WERI-Rb-1 (cell line): ENCODE results near the gene SLC12A3.

Experiments used
- DNase-seq: peaks from one replicate; pipeline ENCODE4 v3.0.0-alpha.2; 2020
- H3K27ac ChIP-seq: fragments of 250-450 bp; sonication (Bioruptor Pico); 2 replicates; pipeline ENCODE4 v1.5.1; 2020; ENCODE audit warnings: mild to moderate bottlenecking, moderate library complexity
- H3K27me3 ChIP-seq: fragments of 250-450 bp; sonication (Bioruptor Pico); 2 replicates; pipeline ENCODE4 v1.5.1; 2021; ENCODE audit warnings: mild to moderate bottlenecking, low read depth, moderate library complexity; ENCODE audit not compliant: insufficient read depth, severe bottlenecking
- H3K36me3 ChIP-seq: fragments of 250-450 bp; sonication (Bioruptor Pico); 2 replicates; pipeline ENCODE4 v1.5.1; 2020; ENCODE audit warnings: mild to moderate bottlenecking, moderate library complexity
- H3K4me3 ChIP-seq: 2 replicates; pipeline ENCODE4 v1.5.1; 2011; ENCODE audit warnings: low read depth, mild to moderate bottlenecking, control low read depth, low read length
- H3K9me3 ChIP-seq: fragments of 250-450 bp; sonication (Bioruptor Pico); 2 replicates; pipeline ENCODE4 v1.5.1; 2021; ENCODE audit warnings: mild to moderate bottlenecking, moderate library complexity; ENCODE audit not compliant: severe bottlenecking
- CTCF ChIP-seq: IDR thresholded peaks from 2 replicates; pipeline ENCODE4 v1.5.1; 2011; ENCODE audit warnings: low read depth, mild to moderate bottlenecking, control low read depth, inconsistent platforms, low read length

Gene SLC12A3

DNA sequence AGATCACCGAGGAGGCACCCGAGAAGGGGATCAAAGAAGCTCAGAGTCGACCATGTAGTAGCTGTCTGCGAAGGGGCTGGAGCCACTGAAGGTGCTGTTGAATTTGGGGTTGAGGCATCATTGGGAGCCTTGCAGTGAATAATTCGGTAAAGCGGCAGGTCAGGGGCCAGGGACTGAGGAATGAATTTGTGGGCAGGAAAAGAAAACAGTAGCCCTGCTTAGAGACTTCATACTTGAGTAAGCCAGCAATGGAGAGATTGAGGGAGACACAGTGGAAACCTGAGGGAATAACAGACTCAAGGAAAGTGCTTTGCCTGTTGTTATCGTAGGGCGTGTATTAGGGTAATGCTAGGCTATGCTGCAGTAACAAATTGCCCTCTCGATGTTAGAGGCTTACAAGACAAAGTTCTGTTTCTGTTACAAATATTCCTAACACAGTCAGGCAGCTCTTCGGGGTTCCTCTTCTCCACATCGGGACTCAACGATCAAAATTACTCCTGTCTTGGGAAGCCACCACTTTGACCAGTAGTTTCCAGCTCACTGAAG, 53.5 kb downstream of the SLC12A3 start:
- H3K27ac ChIP-seq: no peak overlapping the region

DNA sequence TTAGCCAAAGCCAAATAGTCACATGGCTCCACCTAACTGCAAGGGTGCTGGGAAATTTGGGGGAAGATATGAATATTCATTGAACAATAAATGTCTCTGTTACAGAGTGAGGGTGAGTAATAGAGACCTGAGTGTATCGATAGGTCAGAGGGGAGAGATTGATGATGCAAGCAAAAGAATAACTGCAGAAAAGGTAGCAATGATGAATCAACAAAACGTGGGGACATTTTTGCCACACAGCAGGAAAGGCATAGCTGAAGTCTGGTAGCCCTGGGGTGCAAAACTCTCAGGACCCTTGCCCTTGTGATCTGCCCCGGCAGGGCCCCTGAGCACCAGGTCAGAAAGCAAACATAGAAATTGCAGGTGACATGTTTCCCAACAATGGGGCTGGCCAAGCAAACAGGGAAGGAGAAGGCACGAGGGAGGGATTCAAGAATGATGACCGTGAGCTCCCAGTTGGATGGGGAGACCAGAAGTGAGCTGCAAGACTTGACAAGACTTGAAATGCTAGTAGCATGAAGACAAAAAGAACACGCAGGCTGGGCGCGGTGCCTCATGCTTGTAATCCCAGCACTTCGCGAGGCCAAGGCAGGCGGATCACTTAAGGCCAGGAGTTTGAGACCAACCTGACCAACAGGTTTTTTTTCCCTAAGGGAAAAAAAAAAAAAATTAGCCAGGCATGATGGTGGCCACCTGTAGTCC, 54.2 kb downstream of the SLC12A3 start:
- no peak overlapping the region for H3K4me3 ChIP-seq
- DNase-seq: no peak
- no peaks in the 10 kb centered on the region for H3K9me3 ChIP-seq
- H3K27ac ChIP-seq: no peak overlapping the region
- H3K27me3 ChIP-seq: no peaks in the 10 kb centered on the region
- TF ChIP-seq CTCF: no peak
- H3K36me3 ChIP-seq: no peaks in the 10 kb centered on the region

More for the DNA sequence above, 53.5 kb downstream of the SLC12A3 start:
- TF ChIP-seq CTCF: no peak
- Histone ChIP-seq H3K4me3 (no peak overlapping the region), H3K27me3 (no peaks in the 10 kb centered on the region), H3K36me3 (no peaks in the 10 kb centered on the region), H3K9me3 (no peaks in the 10 kb centered on the region)
- DNase-seq: no peak

- no peak for TF ChIP-seq CTCF
- H3K4me3 ChIP-seq: no peak overlapping the region
- H3K27ac ChIP-seq: no peak overlapping the region
- no peaks in the 10 kb centered on the region for H3K9me3 ChIP-seq
- H3K36me3 ChIP-seq: no peaks in the 10 kb centered on the region
- no peaks in the 10 kb centered on the region for H3K27me3 ChIP-seq
- no peak for DNase-seq
Observed at GRCh38 chr16:56921571-56921970, 56.6 kb downstream of the SLC12A3 start.

DNA sequence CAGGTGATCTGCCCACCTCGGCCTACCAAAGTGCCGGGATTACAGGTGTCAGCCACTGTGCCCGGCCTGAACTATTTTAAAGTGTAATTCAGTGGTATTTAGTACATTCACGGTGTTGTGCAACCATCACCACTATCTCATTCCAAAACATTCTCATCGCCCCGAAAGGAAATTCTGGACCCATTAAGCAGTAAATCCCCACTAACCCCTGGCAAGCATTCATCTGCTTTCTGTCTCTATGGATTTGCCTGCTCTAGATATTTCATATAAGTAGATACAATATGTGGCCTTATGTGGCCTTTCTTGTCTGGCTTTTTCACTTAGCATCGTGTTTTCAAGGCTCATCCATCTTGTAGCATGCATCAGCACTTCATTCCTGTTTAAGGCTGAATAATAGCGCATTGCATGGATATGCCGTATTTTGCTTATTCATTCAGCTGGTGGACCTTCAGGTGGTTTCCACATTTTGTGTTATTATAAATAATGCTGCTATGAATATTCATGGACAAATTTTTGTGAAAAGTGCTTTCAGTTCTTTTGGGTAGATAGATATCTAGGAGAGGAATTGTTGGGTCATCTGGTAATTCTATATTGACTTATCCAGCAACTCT, 58.6 kb downstream of the SLC12A3 start:
- Histone ChIP-seq H3K4me3 (no peak overlapping the region), H3K27ac (no peak overlapping the region), H3K9me3 (no peaks in the 10 kb centered on the region), H3K27me3 (no peaks in the 10 kb centered on the region), H3K36me3 (no peaks in the 10 kb centered on the region)
- no peak for TF ChIP-seq CTCF
- no peak for DNase-seq

DNA sequence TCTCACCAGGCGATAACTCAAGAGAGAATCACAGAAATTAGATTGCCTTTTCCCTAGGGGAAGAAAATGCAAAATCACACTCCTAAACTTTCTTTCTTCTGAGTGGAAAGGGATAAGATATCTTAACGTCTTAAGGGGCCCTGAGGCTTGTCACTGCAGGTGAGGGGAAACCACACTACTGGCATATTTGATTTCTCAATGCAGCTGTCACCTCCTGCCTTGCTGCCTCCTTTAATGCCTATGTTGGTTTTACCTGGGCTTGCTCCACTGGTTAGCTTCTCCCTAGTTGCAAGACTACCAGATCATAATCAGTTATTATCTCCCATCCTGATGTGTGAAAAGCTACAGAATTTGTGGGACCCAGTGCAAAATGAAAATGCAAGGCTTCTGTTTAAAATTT, 62.5 kb downstream of the SLC12A3 start:
- Histone ChIP-seq H3K9me3 (no peaks in the 10 kb centered on the region), H3K27me3 (no peaks in the 10 kb centered on the region), H3K36me3 (peaks cover 4% of the 10 kb centered on the region; the same call in 1 of the 2 replicates), H3K4me3 (no peak overlapping the region), H3K27ac (no peak overlapping the region)
- no peak for TF ChIP-seq CTCF
- no peak for DNase-seq

DNA sequence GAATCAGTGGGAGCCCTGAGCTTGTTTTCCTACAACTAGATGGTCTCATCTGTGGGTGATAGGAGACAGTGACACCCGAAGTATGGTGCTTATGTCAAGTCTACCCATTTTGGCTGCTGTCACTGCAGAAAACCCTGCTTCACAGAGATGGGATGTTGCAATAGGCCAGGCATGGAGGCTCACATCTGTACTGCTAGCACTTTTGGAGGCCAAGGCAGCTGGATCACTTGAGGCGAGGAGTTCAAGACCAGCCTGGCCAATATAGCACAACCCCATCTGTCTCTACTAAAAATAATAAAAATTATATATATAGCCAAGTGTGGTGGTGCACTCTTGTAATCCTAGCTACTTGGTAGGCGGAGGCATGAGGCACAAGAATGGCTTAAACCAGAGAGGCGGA, 64.6 kb downstream of the SLC12A3 start:
- TF ChIP-seq CTCF: no peak
- Histone ChIP-seq H3K27ac (no peak overlapping the region), H3K27me3 (no peaks in the 10 kb centered on the region), H3K36me3 (peaks cover 16% of the 10 kb centered on the region), H3K4me3 (no peak overlapping the region), H3K9me3 (no peaks in the 10 kb centered on the region)
- DNase-seq: no peak
